Measurements from ENCODE around the gene HIPK2. TPM values are rescaled to one million over a fixed set of nuclear protein-coding genes. Genes with fewer than 3 reads are reported as not detected.
A peak's percentile ranks its signal among the peaks of the same experiment; 100 is the strongest.

HIPK2 gene
- total and polyA plus RNA-seq, 8 donors = 25.1 to 61.8 (median 30.4) TPM

DNA sequence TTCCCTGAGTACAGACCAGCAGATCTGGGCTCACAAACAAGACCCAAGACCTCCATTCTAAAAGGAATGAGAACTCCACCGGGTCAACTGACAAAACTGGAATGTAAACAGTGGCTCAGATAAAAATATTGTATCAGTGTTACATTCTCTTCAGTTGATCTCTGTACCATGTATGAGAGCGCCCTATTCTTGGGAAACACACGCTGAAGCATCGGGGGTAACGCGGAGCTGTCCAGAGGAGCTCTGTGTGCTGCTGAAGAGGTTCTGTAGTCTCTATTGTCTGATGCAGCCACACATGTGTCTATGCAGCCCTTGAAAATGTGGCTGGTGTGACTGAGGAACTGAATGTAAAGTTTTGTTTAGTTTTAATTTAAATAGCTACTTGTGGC, 39.7 kb downstream of the HIPK2 start:
- peak; percentile 26 for ATAC-seq
- Histone ChIP-seq H3K27me3 (no peaks in the 10 kb centered on the region), H3K4me1 (peaks cover 0 to 76% of the 10 kb centered on the region in 2 donors), H3K4me3 (no peak overlapping the region), H3K27ac (peak overlapping the region in 1 of 2 donors; percentile 53), H3K36me3 (no peaks in the 10 kb centered on the region), H3K9me3 (peaks cover 0 to 1% of the 10 kb centered on the region in 2 donors)
- DNase-seq = no peak
- intact Hi-C loops (cut with DNase I) = no loop called here
- TF ChIP-seq, protein P1, sequence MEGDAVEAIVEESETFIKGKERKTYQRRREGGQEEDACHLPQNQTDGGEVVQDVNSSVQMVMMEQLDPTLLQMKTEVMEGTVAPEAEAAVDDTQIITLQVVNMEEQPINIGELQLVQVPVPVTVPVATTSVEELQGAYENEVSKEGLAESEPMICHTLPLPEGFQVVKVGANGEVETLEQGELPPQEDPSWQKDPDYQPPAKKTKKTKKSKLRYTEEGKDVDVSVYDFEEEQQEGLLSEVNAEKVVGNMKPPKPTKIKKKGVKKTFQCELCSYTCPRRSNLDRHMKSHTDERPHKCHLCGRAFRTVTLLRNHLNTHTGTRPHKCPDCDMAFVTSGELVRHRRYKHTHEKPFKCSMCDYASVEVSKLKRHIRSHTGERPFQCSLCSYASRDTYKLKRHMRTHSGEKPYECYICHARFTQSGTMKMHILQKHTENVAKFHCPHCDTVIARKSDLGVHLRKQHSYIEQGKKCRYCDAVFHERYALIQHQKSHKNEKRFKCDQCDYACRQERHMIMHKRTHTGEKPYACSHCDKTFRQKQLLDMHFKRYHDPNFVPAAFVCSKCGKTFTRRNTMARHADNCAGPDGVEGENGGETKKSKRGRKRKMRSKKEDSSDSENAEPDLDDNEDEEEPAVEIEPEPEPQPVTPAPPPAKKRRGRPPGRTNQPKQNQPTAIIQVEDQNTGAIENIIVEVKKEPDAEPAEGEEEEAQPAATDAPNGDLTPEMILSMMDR (IDR thresholded peaks at IDR 0.05) = no peak

DNA sequence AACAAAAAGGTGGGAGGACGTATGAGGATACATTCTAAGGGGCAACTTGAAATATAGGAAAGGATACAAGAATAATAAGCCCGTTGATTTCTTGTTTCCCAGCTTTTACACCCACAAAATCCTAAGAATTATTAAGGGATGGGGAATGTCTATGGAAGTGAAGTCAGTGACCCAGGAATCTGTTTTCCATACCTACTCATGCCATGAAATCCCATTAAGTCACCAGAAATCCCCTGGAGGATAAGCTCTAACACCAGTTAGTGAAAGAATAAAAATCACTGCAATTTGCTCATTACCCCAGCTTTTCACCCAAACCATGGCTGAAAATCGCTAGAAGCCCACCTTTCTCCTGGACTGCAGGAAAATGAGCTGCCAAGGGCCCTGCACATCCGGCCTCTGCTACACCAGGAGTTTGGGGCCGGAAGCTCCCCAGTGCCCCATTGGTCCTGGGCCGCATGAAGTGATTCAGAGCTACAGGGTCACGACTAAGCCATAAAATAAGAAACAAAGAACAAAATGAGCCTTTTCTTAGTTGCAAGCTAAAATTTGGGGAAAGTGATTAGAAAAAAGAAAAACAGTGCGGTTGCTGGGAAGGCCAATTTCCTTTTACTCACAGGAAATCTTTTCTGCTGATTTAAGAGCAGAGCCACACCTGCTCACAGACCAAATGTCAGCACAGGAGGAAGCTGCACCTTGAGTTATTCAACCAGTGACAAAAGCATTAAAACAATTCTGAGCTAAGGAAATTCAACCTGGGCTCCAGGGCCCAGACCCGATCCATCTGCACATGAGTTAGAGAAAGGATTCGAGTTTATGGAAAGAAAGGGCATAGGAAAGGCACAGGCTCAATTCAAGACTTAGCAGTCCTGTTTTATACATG, 40.3 kb downstream of the HIPK2 start:
- Histone ChIP-seq H3K4me1 (peaks cover 0 to 83% of the 10 kb centered on the region in 2 donors), H3K27ac (peak overlapping the region in 1 of 2 donors; percentile 53)
- intact Hi-C loops (cut with DNase I) = no loop called here

DNA sequence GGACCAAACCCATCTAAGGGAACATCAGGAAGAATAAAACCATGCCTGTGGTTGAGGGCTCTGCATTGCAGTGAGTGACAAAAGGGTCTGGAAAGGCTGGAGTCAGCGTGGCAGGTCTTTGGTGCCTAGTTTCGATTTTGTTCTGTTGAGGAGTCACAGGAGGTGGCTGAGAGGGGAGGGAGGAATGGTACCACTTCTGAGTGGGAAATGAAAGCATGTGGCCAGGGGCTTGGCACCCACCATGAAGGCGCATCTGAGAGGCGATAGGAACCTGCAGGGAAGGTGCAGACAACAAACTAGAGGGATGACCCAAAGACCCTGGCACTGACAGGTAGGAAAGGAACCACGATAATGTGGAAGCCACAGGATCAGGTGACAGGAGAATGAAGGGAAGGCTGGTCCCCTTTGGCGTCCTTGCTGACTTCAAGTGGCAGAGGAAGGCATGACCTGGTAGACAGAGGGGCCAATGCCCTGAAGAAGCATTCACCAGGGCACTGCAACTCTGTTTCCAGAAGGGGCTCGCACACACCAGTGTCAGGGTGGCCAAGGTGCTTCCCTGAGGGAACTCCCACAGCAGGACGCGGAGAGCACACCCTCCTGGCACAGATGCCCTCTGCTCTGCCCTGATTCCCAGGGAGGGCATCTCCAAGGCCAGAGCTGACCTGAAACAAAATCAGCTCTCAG, 41.7 kb downstream of the HIPK2 start:
- Histone ChIP-seq H3K4me1 (peaks cover 14 to 92% of the 10 kb centered on the region in 2 donors), H3K4me3 (no peak overlapping the region), H3K27me3 (no peaks in the 10 kb centered on the region), H3K36me3 (no peaks in the 10 kb centered on the region), H3K9me3 (peaks cover 0 to 3% of the 10 kb centered on the region in 2 donors), H3K27ac (peak overlapping the region in 1 of 2 donors; percentile 20)
- no peak for ATAC-seq
- DNase-seq = no peak
- TF ChIP-seq, protein P1 (IDR thresholded peaks at IDR 0.05) = no peak
- intact Hi-C loops (cut with DNase I) = no loop called here

More for the DNA sequence above, 40.3 kb downstream of the HIPK2 start:
- TF ChIP-seq, protein P1 (IDR thresholded peaks at IDR 0.05) = no peak
- no peak for DNase-seq
- no peak overlapping the region for H3K4me3 ChIP-seq
- H3K36me3 ChIP-seq = no peaks in the 10 kb centered on the region
- H3K9me3 ChIP-seq = peaks cover 0 to 3% of the 10 kb centered on the region in 2 donors
- H3K27me3 ChIP-seq = no peaks in the 10 kb centered on the region
- no peak for ATAC-seq

DNA sequence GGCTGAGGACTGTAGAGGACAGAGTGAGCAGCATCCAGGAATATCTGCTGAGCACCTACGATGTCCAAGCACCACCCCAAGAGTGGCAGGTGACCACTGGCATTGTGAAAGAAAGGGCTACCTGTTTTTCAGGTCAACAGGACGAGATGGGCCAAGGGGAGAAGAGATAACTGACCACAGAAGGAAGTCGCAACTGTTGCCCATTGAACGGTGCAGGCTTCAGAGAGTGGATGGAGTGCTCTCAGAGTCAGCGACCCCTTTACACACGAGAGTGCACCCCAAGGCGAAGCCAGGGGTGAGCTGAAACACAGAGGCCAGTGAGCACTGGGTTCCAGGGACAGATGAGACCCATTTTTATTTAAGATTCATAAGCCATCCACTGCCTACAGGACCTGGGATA, 42.3 kb downstream of the HIPK2 start:
- peaks cover 0 to 3% of the 10 kb centered on the region in 2 donors for H3K9me3 ChIP-seq
- H3K27ac ChIP-seq = peak overlapping the region in 1 of 2 donors; percentile 20
- intact Hi-C loops (cut with DNase I) = no loop called here
- TF ChIP-seq, protein P1 (IDR thresholded peaks at IDR 0.05) = no peak
- H3K27me3 ChIP-seq = no peaks in the 10 kb centered on the region
- ATAC-seq = no peak
- H3K4me1 ChIP-seq = peaks cover 20 to 92% of the 10 kb centered on the region in 2 donors
- H3K4me3 ChIP-seq = no peak overlapping the region
- DNase-seq = no peak
- no peaks in the 10 kb centered on the region for H3K36me3 ChIP-seq

DNA sequence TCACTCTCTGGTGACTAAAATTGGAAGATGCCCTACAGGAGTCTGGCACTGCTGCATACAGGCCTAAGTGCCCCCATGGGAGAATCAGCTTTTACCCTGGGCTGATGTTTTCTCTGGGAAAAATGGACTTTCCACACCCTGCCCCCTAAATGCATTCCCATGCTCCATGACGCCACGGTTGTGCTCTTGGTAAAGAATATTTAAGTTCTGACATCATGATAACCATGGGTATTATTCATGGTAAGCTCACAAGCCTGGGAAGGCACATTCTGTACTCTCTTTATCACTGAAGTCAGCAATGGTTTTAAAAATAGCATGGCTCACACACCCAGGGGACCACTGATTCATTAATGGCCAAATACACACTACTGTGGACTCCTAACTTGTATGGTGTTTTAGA, 43.4 kb downstream of the HIPK2 start:
- no peaks in the 10 kb centered on the region for H3K27me3 ChIP-seq
- peaks cover 0 to 3% of the 10 kb centered on the region in 2 donors for H3K9me3 ChIP-seq
- intact Hi-C loops (cut with DNase I) = no loop called here
- ATAC-seq (no peak), DNase-seq (no peak)
- no peak overlapping the region for H3K4me3 ChIP-seq
- H3K27ac ChIP-seq = peak overlapping the region; percentile 14 to 20
- H3K36me3 ChIP-seq = no peaks in the 10 kb centered on the region
- TF ChIP-seq, protein P1 (IDR thresholded peaks at IDR 0.05) = no peak
- H3K4me1 ChIP-seq = peaks cover 21 to 94% of the 10 kb centered on the region in 2 donors

All from left lung (tissue), 10 donors.